Lower lobe of right lung (tissue), 2 donors: ENCODE data around the gene NELFCD. TPM values are rescaled to one million over a fixed set of nuclear protein-coding genes. Genes with fewer than 3 reads are reported as not detected.

Source experiments
- ATAC-seq, 2 donors: fragments of 200-7000 bp; cut with Tn5 transposase; one replicate each; pipeline ENCODE4 v1.9.1; 2020 to 2022; ENCODE audit warnings: mild to moderate bottlenecking in 2 of 2, moderate library complexity in 2 of 2
- DNase-seq: peaks from one replicate; pipeline ENCODE4 v3.0.0-alpha.2; 2020
- H3K27ac ChIP-seq: fragments of 200-600 bp; one replicate; pipeline ENCODE4 v1.8.0; 2022
- H3K27me3 ChIP-seq: fragments of 200-600 bp; one replicate; pipeline ENCODE4 v1.8.0; 2022; ENCODE audit warnings: low read depth
- H3K36me3 ChIP-seq: fragments of 200-600 bp; one replicate; pipeline ENCODE4 v1.8.0; 2022; ENCODE audit warnings: mild to moderate bottlenecking
- H3K4me1 ChIP-seq: fragments of 200-600 bp; one replicate; pipeline ENCODE4 v1.8.0; 2022
- H3K4me3 ChIP-seq: fragments of 200-600 bp; one replicate; pipeline ENCODE4 v1.8.0; 2022; ENCODE audit warnings: mild to moderate bottlenecking
- H3K9me3 ChIP-seq: fragments of 200-600 bp; one replicate; pipeline ENCODE4 v1.8.0; 2022
- intact Hi-C: fragments of 100-400 bp; cut with DNase I; formaldehyde crosslinking; loops from one replicate; pipeline ENCODE4 v1.11.0; 2022
- total RNA-seq: library from RNA; stranded (reverse); fragmentation: NEBNext Ultra II Directional; extraction: Animal tissue kit (Norgen Biotek cat#: 25700); gene quantifications from one replicate; pipeline ENCODE4 v1.2.1, GENCODE V29; 2021
- TF ChIP-seq, protein P1 (sequence below): fragments of 200-600 bp; IDR thresholded peaks from one replicate; pipeline ENCODE4 v1.8.0; 2022; ENCODE audit warnings: antibody characterized with exemption, mild to moderate bottlenecking
- donor health status: DM: no; HTN: yes; CAD: no; lungs with severe emphysema.

Gene NELFCD
- total RNA-seq, 1 donor from 2014 or later = 54.1 TPM

DNA sequence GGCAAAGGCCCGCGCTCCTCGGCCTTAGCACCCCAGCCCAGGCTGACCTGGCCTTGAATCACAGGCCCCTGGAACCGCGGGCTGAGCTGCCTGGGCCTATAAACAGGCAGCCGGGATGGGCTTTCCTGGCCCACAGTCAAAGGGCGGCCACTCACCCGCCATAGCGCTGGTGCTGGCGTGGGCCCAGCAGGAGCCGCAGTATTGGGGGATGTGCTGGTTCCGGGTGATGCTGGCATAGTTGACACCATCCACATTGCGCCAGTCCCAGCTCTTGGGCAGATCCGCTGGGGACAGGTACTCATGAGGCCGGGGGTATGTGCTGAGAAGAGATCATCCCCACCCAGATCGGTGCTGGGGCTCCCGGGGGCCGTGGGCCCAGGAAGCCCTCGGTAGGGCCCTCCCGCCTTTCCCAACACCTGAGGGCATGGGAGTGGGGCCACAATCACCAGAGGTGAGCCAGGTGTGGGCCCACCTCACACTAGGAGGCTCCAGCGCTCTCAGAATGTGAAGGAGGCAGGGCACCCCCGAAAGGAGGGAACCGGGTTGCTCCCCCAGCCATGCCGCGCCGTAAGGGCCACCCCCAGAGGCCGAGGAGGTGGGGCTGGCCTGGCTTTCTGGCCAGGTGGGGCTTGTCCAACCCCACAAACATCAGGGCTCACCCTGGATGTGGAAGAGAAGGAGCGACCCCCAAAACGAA, 25.3 kb downstream of the NELFCD start:
- peak overlapping the region; percentile 94 for H3K27ac ChIP-seq
- H3K9me3 ChIP-seq = no peaks in the 10 kb centered on the region
- peaks cover 24% of the 10 kb centered on the region for H3K36me3 ChIP-seq
- no peaks in the 10 kb centered on the region for H3K27me3 ChIP-seq
- H3K4me3 ChIP-seq = peak overlapping the region; percentile 91
- TF ChIP-seq, protein P1, sequence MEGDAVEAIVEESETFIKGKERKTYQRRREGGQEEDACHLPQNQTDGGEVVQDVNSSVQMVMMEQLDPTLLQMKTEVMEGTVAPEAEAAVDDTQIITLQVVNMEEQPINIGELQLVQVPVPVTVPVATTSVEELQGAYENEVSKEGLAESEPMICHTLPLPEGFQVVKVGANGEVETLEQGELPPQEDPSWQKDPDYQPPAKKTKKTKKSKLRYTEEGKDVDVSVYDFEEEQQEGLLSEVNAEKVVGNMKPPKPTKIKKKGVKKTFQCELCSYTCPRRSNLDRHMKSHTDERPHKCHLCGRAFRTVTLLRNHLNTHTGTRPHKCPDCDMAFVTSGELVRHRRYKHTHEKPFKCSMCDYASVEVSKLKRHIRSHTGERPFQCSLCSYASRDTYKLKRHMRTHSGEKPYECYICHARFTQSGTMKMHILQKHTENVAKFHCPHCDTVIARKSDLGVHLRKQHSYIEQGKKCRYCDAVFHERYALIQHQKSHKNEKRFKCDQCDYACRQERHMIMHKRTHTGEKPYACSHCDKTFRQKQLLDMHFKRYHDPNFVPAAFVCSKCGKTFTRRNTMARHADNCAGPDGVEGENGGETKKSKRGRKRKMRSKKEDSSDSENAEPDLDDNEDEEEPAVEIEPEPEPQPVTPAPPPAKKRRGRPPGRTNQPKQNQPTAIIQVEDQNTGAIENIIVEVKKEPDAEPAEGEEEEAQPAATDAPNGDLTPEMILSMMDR = no peak
- DNase-seq (peak; percentile 66), ATAC-seq (peak; percentile 5 to 28)
- peaks cover 68% of the 10 kb centered on the region for H3K4me1 ChIP-seq
- intact Hi-C loops = no loop called here

DNA sequence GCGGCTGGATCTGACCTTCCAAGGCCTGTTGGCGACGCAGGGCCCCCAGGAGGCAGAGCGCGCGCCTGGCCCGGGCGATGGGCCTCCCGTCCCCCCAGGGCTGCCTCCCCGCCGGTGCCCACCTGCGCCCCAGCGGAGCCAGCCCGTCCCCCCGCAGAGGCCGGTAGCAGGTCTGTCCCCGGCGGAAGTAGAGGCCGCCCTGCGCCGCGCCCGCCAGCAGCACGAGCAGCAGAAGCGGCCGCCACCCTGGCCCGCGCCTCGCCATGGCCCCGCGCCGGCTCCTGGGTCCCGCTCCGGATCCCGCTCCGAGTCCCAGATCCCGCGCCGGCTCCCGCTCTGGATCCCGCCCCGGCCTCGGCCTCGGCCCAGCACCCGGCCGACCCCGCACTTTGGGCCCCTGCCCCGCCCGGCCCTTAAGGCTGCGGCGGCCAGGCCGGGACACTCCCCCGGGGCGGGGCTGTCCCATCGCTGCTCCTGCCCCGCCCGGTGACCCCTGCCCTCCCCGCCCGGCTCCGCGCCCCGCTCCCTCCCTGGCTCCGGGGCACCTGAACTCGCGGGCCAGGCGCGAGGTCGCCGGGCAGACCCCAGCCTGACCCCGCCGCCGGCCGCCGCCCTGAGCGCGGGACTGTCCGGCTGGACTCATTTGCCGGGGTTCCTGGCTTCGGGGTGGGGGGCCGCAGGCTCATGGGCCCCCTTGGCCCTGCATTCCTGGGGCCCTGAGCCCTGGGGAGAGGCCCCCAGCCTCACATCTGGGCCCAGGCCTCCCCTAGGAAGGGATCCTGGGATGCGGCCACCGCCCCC, 26.0 kb downstream of the NELFCD start, which contains the start of gene CTSZ:
CTSZ (minus strand) TSS at position 391 of the 801 bp plus-strand sequence; CDS start at position 265, 126 bp downstream.
- H3K36me3 ChIP-seq = peaks cover 16% of the 10 kb centered on the region
- peak within 1 kb of the TSS; percentile 94 for H3K27ac ChIP-seq
- H3K4me3 ChIP-seq = peak within 1 kb of the TSS; percentile 91
- ATAC-seq (peak; percentile 86 to 90), DNase-seq (peak; percentile 88)
- H3K4me1 ChIP-seq = peaks cover 71% of the 10 kb centered on the region
- TF ChIP-seq, protein P1 = no peak
- intact Hi-C loops = no loop called here
- H3K9me3 ChIP-seq = no peaks in the 10 kb centered on the region
- no peaks in the 10 kb centered on the region for H3K27me3 ChIP-seq

DNA sequence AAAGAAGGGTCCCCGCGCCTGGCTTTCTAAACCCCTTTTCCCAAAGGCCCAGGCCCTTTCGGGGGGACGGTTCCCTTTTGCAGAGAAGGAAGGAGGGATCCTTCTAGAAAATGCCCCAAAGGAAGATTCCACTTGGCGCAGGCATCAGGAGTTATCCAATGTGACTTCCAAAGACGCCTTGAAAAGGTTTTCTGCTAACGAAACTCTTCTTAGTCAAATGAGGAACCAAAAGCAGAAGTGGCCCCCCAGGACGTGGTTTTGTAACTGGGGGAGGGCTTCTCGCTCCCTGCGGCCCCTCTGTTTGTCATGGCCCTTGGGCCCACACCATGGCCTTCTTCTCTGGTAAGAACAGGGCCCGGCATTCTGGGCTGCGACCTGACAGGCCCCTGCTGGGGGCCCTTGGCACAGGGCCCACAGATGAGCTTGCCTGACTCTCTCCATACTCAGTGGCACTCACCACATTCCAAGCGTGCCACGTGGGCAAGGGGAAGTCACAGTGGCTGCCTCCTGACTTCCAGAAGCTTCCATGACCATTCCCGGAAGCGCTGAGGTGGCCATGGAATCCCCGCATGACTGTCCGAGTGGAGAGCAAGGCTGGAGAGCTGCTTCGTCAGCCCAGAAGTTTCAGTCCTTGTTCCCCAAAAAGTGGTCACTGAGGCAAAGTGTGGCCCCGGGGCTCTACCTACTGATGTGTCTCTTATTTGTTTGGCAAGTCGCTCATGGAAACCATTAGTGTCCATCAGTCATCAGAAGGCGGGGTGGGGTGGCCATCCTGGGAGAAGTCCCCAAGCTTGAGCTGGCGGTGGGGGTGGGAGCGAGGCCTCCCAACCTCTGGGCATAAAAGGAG, 26.8 kb downstream of the NELFCD start:
- H3K36me3 ChIP-seq = peaks cover 12% of the 10 kb centered on the region
- TF ChIP-seq, protein P1 = no peak
- H3K4me1 ChIP-seq = peaks cover 67% of the 10 kb centered on the region
- peak overlapping the region; percentile 91 for H3K4me3 ChIP-seq
- peak; percentile 8 to 29 for ATAC-seq
- H3K27ac ChIP-seq = peak overlapping the region; percentile 94
- intact Hi-C loops = no loop called here
- DNase-seq = peak; percentile 81
- H3K27me3 ChIP-seq = no peaks in the 10 kb centered on the region
- H3K9me3 ChIP-seq = no peaks in the 10 kb centered on the region

DNA sequence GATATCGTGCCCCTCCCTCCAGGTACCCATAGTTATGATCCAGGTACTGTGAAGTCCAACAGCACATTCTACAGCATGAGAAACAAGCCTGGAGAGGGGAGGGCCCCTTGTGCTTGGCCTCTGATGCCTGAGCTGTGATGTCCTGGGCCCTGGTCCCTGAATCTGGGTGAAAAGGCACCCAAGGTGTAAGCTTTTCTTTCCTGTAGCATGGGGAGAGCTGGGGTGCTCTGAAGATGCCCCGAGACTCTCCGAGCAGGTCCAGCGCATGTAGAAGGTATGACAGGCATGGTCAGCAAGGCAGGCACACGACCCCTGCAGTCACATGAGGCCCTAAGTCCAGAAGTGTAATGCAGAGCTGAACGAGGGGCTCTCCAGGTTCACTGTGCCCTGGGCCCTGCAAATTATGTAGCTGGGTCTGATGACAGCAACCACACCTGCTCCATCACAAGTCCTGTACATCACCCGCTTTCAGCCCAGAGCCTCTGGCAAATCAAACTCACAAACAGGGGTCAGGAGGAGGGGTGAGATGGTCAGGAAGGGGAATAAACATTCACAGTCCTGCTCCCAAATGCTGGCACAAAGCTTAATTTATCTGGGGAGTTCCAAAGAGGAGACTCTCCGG, 27.8 kb downstream of the NELFCD start:
- Histone ChIP-seq H3K27me3 (no peaks in the 10 kb centered on the region), H3K27ac (peak overlapping the region; percentile 94), H3K36me3 (peaks cover 3% of the 10 kb centered on the region), H3K9me3 (no peaks in the 10 kb centered on the region), H3K4me3 (no peak overlapping the region), H3K4me1 (peaks cover 58% of the 10 kb centered on the region)
- TF ChIP-seq, protein P1 = no peak
- DNase-seq (no peak), ATAC-seq (no peak)
- intact Hi-C loops = no loop called here
